ENCODE data around the gene KCND2.
"Not testable (repeated sequence)": the region's sequence is repeated elsewhere in the genome, so short reads cannot be mapped to it uniquely, and the experiment has no call there.

The KCND2 gene

DNA sequence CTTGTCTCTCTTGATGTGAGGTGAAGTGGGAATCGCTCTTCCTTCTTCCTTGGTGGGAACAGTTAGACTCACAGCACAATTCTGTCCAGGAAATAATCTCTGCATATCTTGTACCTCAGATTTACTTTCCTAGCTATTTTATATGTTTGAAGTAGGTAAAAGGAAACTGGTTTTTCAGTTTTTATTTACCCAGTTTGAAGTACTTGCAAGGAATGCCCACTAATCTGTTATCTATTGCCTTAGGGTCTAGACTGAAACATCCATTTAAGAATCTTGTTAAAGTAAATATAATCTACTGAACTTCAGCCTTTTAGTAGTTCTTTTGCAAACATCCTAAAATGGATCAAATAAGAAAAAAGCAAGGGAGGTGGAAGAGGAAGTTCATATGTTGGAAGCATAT, 229.8 kb downstream of the KCND2 start:
- DNase-seq, result no peak

DNA sequence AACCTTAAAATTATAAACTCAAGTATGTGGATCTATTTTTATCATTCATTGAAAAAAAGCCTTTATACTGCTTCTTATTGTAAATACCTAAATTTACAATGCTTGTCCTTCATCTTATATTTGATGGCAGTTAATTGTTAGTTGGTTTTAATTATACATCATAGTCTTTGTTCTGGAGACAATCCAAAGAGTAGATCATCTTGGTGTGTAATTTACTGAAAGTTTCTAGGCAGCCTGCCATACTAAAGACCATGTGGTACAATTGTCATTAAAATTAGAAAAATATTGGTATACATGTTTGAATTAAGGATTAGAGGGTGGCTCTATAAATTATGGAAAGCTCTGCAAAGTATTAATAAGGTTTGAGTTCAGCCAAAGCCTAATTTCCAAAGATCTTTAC, 231.4 kb downstream of the KCND2 start:
- DNase-seq, result no peak

DNA sequence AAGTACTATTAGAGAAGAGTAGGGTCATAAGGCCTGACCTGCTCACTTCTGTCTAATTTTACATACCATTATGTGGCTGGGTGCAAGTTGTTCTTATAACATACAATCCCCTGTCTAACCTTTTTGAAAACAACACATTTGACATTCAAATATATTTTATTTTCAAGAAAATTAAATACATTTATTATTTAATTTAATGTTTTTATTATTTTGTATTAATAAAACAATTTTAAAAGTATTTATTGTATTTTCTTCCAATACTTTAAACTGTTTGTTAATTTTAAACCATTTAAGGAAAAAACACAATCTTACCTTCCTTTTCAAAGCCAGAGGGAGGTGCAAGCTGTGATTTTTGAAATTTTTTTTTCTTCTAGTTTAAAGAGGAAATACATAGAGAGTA, 232.8 kb downstream of the KCND2 start:
- no peak for DNase-seq

DNA sequence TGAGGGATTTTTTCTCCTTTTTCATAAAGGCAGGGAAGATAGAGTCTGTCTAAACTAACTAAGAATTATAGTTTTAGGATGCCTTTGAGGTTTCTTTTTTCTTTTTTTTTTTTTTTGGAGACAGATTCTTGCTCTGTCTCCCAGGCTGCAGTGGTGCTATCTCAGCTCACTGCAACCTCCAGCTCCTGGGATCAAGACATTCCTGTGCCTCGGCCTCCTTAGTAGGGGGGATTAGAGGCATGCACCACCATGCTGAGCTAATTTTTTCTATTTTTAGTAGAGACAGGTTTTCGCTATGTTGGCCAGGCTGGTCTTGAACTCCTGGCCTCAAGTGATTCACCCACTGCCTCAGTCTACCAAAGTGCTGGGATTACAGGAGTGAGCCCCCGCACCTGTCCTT, 239.7 kb downstream of the KCND2 start:
- no peak for DNase-seq

DNA sequence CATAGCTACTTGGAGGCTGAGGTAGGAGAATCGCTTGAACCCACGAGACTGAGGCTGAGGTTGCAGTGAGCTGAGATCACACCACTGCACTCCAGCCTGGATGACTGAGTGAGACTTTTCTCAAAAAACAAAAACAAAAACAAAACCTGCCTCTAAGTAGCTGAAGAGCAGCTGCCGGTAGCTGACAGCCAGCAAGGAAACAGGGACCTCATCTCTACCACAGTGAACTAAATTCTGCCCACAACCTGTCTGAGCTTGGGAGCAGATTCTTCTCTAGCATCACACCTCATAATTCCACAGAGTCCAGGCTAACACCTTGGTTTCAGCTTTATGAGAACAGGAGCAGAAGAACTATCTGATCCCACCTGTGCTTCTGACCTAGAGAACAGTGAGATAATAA, 246.2 kb downstream of the KCND2 start:
- DNase-seq, result no peak

GRCh38 chr7:120521761-120522737, 249.1 kb downstream of the KCND2 start:
- no peak for DNase-seq

- no peak for DNase-seq
These were observed 251.0 kb downstream of the KCND2 start for GRCh38 chr7:120523985-120524384.

- no peak for DNase-seq
These were observed 254.0 kb downstream of the KCND2 start for GRCh38 chr7:120526902-120527509.

DNA sequence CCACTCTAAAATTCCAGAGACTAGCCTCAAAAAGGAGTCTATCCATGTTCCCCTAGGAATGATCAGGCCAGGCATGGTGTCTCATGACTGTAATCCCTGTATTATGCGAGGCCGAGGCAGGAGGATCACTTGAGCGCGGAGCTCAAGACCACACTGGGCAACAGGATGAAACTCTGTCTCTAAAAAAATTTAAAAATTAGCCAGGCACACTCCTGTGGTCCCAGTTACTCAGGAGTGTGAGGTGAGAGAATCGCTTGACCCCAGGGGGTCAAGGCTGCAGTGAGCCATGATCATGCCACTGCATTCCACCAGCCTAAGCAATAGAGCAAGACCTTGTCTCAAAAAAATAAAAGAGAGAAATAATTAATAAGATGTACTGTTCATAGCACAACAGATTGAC, 256.8 kb downstream of the KCND2 start:
- no peak for DNase-seq

DNA sequence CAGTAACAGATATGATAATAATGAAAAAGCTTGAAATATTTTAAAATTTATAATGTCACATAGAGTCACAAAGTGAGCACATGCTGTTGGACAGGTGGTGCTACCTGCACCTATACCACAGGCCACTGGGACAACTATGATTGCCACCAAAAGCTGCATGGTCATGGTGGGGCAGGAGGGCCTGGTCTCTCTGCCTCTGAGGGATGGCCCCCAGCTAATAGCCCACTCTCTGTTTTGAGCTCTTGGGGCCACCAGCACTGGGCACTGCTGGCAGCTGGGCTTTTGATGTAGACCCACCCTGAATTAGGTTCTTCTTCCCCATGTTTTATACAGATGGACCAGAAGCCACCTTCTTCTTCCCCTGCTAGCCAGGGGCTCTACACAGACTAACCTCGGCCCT, 265.4 kb downstream of the KCND2 start:
- DNase-seq, result no peak

- no peak for DNase-seq
These were observed 266.3 kb downstream of the KCND2 start for GRCh38 chr7:120539321-120539720.

- no peak for DNase-seq
These were observed 274.6 kb downstream of the KCND2 start for GRCh38 chr7:120547605-120548004.

- no peak for DNase-seq
These were observed 277.6 kb downstream of the KCND2 start for GRCh38 chr7:120550494-120551048.

DNA sequence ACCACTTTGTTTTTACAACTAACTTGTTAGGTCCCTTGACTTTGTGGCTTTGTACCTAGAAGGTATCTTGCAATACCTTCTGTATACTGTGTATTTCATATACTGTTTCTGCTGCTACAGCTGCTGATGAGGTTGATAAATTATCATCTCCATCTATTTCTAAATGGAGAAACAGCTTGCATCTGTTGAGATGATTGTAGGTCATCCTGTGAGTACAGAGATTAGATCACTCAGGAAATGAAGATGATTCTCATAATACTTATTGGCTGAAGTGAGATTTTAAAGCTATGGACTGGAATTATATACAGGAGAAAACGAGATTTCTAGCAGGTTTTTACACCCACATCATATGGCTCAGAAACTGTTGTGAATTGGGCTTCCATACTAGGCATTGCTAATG, 280.5 kb downstream of the KCND2 start:
- DNase-seq, result no peak

DNA sequence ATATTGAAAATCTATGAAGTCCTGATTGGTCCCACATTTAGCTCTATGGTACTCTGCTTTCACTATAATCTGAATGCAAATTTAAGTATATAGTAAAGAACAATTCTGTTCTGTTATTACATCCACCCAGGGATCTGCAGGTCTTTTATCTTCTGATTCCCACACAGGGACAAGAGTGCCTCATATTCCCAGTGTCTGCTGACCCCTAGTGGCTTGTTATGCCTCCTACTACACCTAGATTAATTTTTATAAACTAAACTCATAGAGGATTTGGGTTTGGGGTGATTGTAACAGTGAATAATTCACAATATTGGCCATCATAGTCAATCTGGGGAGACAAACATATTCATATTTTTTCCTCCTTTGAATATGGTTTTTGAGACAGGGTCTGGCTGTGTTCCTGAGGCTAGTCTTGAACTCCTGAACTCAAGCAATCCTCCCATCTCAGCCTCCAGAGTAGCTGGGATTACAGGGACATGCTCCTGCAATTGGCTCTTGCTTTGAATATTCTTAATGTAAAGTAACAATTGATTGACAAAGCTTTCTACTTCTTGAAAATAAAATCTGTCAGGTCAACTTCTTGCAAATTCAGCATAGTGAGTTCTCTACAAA, 282.1 kb downstream of the KCND2 start:
- no peak for DNase-seq

DNA sequence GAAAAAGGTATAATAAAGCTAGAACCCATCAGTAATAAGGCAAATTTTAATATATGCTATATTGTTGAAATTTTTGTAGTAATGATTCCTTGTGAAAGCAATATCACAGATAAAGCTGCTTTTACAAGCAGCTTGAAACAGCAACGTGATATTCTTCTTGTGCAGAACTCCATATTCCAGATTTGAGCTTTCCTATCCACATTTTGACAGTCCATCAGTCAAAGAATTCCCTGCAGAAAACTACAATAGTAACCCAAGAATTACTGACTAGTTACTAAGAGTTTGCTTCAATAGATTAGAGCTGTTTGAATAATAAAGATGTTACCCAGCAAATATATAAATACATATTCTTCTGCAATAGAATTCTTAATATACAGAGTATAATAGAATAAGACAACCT, 291.2 kb downstream of the KCND2 start:
- no peak for DNase-seq

DNA sequence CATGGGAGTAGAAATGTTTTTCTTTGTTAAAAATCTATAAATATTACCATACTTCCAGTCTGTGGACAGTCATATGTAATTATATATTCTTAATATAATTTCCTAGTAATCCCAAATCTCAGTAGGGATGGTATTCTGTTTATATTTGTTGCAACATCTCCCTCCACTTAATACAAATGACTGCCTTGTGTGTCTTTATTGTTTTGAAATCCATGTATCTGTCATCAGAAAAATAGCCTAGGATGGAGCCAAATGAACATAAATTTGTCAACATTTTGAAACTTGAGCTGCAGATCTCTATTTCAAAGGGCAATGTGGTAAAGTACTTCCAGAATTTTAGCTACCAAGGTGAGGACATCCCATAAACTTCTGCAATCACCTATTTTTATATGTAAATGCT, 294.2 kb downstream of the KCND2 start:
- no peak for DNase-seq

DNA sequence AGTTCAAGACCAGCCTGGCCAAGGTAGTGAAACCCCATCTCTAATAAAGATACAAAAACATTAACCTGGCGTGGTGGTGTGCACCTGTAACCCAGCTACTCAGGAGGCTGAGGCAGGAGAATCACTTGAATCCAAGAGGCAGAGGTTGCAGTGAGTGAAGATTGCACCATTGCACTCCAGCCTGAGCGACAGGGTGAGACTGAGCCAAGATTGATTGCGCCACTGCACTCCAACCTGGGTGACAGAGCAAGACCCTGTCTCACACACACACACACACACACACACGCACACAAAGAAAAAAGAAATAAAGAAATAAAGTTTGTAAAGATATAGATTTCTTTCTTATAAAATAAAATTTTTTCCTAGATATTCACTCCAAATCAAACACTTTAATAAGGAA, 305.7 kb downstream of the KCND2 start:
- DNase-seq, result not testable (repeated sequence)

DNA sequence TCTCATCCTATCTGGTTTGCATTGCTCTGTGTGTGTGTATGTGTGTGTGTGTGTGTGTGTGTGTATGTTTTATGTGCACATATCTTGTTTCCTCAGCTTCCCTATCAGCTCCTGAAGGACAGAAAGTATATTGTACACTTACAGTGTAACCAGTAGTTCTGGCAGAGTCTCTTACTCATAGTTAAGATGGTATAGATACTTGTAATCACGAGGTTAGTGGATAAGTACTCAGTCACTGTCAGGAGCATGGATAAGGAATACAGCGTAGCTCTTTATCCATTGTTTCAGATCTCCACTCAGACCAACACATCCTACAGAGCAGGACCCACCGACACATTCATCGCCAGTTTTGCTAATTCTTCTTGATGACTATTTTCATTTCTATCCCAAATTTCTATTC, 309.9 kb downstream of the KCND2 start:
- DNase-seq, result no peak

DNA sequence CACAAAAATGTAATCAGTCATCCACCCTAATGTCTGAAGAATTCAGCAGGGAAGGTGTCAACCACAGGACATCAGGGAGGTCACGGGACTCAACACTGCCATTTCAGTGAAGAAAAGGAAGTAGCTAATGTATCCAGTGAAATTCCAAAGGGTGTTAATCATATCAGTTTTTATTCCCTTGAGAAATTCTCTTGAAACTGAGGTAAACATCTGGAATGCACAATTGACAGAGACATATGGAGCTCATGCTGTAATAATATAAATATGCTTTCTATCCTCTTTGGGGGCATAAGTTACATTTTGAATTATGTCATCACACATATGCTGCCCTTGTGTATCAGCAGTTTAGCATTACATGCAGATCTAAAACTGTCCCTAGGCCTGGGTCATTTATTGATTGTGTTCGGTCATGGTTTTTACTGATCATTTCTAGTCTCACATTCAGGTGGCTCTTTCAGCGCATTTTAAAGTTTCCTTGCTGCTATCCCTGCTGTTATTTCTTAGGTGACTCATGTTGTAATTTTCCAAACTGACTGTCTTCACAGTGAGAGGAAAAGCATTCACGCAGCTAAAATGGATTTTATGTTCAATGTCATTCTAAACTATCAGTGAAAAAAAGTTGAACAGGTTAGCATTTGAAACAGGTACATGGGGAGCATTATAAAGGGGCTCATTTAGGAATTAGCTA, 311.1 kb downstream of the KCND2 start:
- DNase-seq, result no peak

- DNase-seq, result no peak
These were observed 313.6 kb downstream of the KCND2 start for GRCh38 chr7:120586571-120586970.

GRCh38 chr7:120587243-120587642, 314.3 kb downstream of the KCND2 start:
- no peak for DNase-seq

GRCh38 chr7:120588416-120588815, 315.4 kb downstream of the KCND2 start:
- DNase-seq, result no peak

Measured in stimulated activated naive CD4-positive, alpha-beta T cell (primary cell).